Neural cell (in vitro differentiated cells): ENCODE measurements around the gene NRG3. TPM values are rescaled to one million over a fixed set of nuclear protein-coding genes. Genes with fewer than 3 reads are reported as not detected.

ENCODE experiments used
- H2AFZ ChIP-seq: fragments of 200-600, 300-800 bp; sonication (generic), shearing (Covaris generic); 2 replicates; pipeline ENCODE4 v1.6.0; 2014; ENCODE audit warnings: low read depth, mild to moderate bottlenecking, antibody characterized with exemption, low read length, moderate library complexity
- H3F3A ChIP-seq: fragments of 200-600 bp; shearing (Covaris generic); 2 replicates; pipeline ENCODE4 v1.6.1; 2016; ENCODE audit warnings: mild to moderate bottlenecking, moderate library complexity, mixed read lengths, antibody characterized with exemption, low read length; ENCODE audit not compliant: insufficient read depth, poor library complexity, severe bottlenecking
- H3K27ac ChIP-seq: fragments of 200-600, 300-800 bp; sonication (generic), shearing (Covaris generic); 2 replicates; pipeline ENCODE4 v1.5.1; 2014; ENCODE audit warnings: mild to moderate bottlenecking, low read length, moderate library complexity
- H3K27me3 ChIP-seq: fragments of 300-800, 200-600 bp; sonication (generic), shearing (Covaris generic); 2 replicates; pipeline ENCODE4 v1.6.0; 2014; ENCODE audit warnings: mild to moderate bottlenecking, low read depth, low read length, moderate library complexity; ENCODE audit not compliant: insufficient read depth
- H3K36me3 ChIP-seq: fragments of 300-800, 200-600 bp; sonication (generic), shearing (Covaris generic); 2 replicates; pipeline ENCODE4 v1.5.1; 2014; ENCODE audit warnings: mild to moderate bottlenecking, antibody characterized with exemption, low read length, moderate library complexity; ENCODE audit not compliant: insufficient read depth
- H3K4me2 ChIP-seq: fragments of 300-800, 200-600 bp; sonication (generic), shearing (Covaris generic); 2 replicates; pipeline ENCODE4 v1.6.0; 2014; ENCODE audit warnings: mild to moderate bottlenecking, low read length
- H3K4me3 ChIP-seq: fragments of 300-800, 200-600 bp; sonication (generic), shearing (Covaris generic); 2 replicates; pipeline ENCODE4 v1.5.1; 2014; ENCODE audit warnings: mild to moderate bottlenecking, low read length, moderate library complexity
- H3K79me2 ChIP-seq: fragments of 200-600 bp; shearing (Covaris generic); replicated peaks from 2 replicates; pipeline ENCODE4 v1.6.0; 2014; ENCODE audit warnings: mild to moderate bottlenecking, low read length, moderate library complexity; ENCODE audit not compliant: insufficient read depth
- H3K9ac ChIP-seq: fragments of 300-800, 200-600 bp; sonication (generic), shearing (Covaris generic); 2 replicates; pipeline ENCODE4 v1.6.1; 2016; ENCODE audit warnings: mild to moderate bottlenecking, low read length, mixed read lengths
- H3K9me2 ChIP-seq: fragments of 200-600 bp; shearing (Covaris generic); 2 replicates; pipeline ENCODE4 v1.6.1; 2016; ENCODE audit warnings: mild to moderate bottlenecking, low read length, mixed read lengths; ENCODE audit not compliant: insufficient read depth
- H3K9me3 ChIP-seq: fragments of 200-600, 300-800 bp; sonication (generic), shearing (Covaris generic); 2 replicates; pipeline ENCODE4 v1.6.1; 2016; ENCODE audit warnings: mild to moderate bottlenecking, mixed run types, low read length, moderate library complexity, mixed read lengths
- H4K20me1 ChIP-seq: fragments of 200-600 bp; shearing (Covaris generic); 2 replicates; pipeline ENCODE4 v1.6.1; 2016; ENCODE audit warnings: mild to moderate bottlenecking, mixed run types; ENCODE audit not compliant: insufficient read depth
- CTCF ChIP-seq: fragments of 450-650 bp; IDR thresholded peaks from 2 replicates; pipeline ENCODE4 v1.5.1; 2014; ENCODE audit warnings: antibody characterized with exemption, mild to moderate bottlenecking, moderate library complexity; ENCODE audit not compliant: poor library complexity, severe bottlenecking
- EP300 ChIP-seq: fragments of 450-650 bp; conservative IDR thresholded peaks from 2 replicates; pipeline ENCODE4 v1.6.1; 2014; ENCODE audit warnings: antibody characterized with exemption, mild to moderate bottlenecking, moderate library complexity; ENCODE audit not compliant: poor library complexity, severe bottlenecking
- EZH2 ChIP-seq: fragments of 200-600, 300-800 bp; shearing (Covaris generic), sonication (generic); IDR thresholded peaks from 2 replicates; pipeline ENCODE4 v1.6.1; 2014; ENCODE audit warnings: antibody characterized with exemption, low read length, borderline replicate concordance, mild to moderate bottlenecking; ENCODE audit not compliant: insufficient read depth, poor library complexity, severe bottlenecking
- MXI1 ChIP-seq: fragments of 450-650 bp; conservative IDR thresholded peaks from 2 replicates; pipeline ENCODE4 v1.6.1; 2014; ENCODE audit warnings: antibody characterized with exemption, mild to moderate bottlenecking; ENCODE audit not compliant: poor library complexity, severe bottlenecking
- POLR2AphosphoS5 ChIP-seq: IDR thresholded peaks from 2 replicates; pipeline ENCODE4 v1.6.1; 2012
- RAD21 ChIP-seq: fragments of 450-650 bp; conservative IDR thresholded peaks from 2 replicates; pipeline ENCODE4 v1.6.1; 2014; ENCODE audit warnings: antibody characterized with exemption, mild to moderate bottlenecking, moderate library complexity
- REST ChIP-seq: IDR thresholded peaks from 2 replicates; pipeline ENCODE4 v1.6.1; 2012; ENCODE audit warnings: borderline replicate concordance
- SMC3 ChIP-seq: fragments of 450-650 bp; conservative IDR thresholded peaks from 2 replicates; pipeline ENCODE4 v1.6.1; 2014; ENCODE audit warnings: antibody characterized with exemption, mild to moderate bottlenecking, moderate library complexity; ENCODE audit not compliant: poor library complexity
- TAF1 ChIP-seq: IDR thresholded peaks from 2 replicates; pipeline ENCODE4 v1.6.1; 2012; ENCODE audit warnings: low read depth
- polyA plus RNA-seq: library from polyadenylated mRNA; depleted of rRNA; stranded (reverse); fragments of >200 nt; gene quantifications from 2 replicates; pipeline ENCODE4 v1.2.3, GENCODE V29; 2014

The NRG3 gene
- polyA plus RNA-seq, 1 donor from 2014 or later, result 14.0 TPM

GRCh38 chr10:82124713-82125112 is 249.7 kb downstream of the NRG3 start:
- H3K36me3 ChIP-seq, result no peaks in the 10 kb centered on the region
- H3K27ac ChIP-seq, result no peak overlapping the region
- no peak overlapping the region for H3K9ac ChIP-seq
- no peaks in the 10 kb centered on the region for H3K9me3 ChIP-seq
- no peaks in the 10 kb centered on the region for H3K9me2 ChIP-seq
- no peak overlapping the region for H2AFZ ChIP-seq
- H3K4me3 ChIP-seq, result no peak overlapping the region
- H3F3A ChIP-seq, result no peaks in the 10 kb centered on the region
- TF ChIP-seq EP300 (peak; percentile 100), RAD21 (peak; percentile 44), CTCF (no peak), SMC3 (peak; percentile 35), MXI1 (no peak), POLR2AphosphoS5 (peak; percentile 99), REST (peak; percentile 51)
- no peak overlapping the region for H3K4me2 ChIP-seq
- peaks cover 7% of the 10 kb centered on the region for H3K27me3 ChIP-seq
- H3K79me2 ChIP-seq, result no peaks in the 10 kb centered on the region
- H4K20me1 ChIP-seq, result no peaks in the 10 kb centered on the region

- Histone ChIP-seq H3K27me3 (no peaks in the 10 kb centered on the region), H3K9me2 (no peaks in the 10 kb centered on the region), H4K20me1 (no peaks in the 10 kb centered on the region), H3K79me2 (no peaks in the 10 kb centered on the region), H3K27ac (no peak overlapping the region), H2AFZ (no peak overlapping the region), H3K9me3 (no peaks in the 10 kb centered on the region), H3K9ac (no peak overlapping the region), H3K4me3 (no peak overlapping the region), H3K4me2 (no peak overlapping the region), H3K36me3 (no peaks in the 10 kb centered on the region), H3F3A (no peaks in the 10 kb centered on the region)
- TF ChIP-seq EP300, result no peak
- TF ChIP-seq TAF1, result no peak
- TF ChIP-seq SMC3, result no peak
- TF ChIP-seq CTCF, result no peak
- no peak for TF ChIP-seq POLR2AphosphoS5
- no peak for TF ChIP-seq MXI1
- TF ChIP-seq RAD21, result no peak
- TF ChIP-seq EZH2, result no peak
- TF ChIP-seq REST, result no peak
Measured at GRCh38 chr10:82128527-82128926, 253.5 kb downstream of the NRG3 start.
